Kidney capillary endothelial cell (primary cell): Measurements from ENCODE around the gene FGFRL1.
A peak's percentile ranks its signal among the peaks of the same experiment; 100 is the strongest.

Experiments
- DNase-seq: peaks from one replicate; pipeline ENCODE4 v3.0.0-alpha.2; 2018; ENCODE audit warnings: low spot score

FGFRL1 gene

DNA sequence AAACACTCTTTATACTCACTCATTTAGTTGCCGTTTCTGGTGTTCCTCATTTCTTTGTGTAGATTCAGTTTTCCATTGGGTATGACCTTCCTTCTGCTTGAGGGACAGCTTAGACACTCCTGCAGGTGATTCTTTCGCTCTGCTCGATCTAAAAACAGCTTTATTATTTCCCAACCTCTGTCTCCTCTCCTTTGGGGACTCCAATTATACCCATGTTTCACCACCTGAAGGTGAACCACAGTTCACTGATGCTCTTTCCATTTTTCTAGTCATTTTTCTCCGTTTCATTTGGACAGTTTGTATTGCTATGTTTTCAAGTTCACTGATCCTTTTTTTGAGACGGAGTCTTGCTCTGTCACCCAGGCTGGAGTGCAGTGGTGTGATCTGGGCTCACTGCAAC, 4.6 kb upstream of the FGFRL1 start:
- no peak for DNase-seq

GRCh38 chr4:1008840-1009541, 2.4 kb upstream of the FGFRL1 start:
- DNase-seq, result no peak

DNA sequence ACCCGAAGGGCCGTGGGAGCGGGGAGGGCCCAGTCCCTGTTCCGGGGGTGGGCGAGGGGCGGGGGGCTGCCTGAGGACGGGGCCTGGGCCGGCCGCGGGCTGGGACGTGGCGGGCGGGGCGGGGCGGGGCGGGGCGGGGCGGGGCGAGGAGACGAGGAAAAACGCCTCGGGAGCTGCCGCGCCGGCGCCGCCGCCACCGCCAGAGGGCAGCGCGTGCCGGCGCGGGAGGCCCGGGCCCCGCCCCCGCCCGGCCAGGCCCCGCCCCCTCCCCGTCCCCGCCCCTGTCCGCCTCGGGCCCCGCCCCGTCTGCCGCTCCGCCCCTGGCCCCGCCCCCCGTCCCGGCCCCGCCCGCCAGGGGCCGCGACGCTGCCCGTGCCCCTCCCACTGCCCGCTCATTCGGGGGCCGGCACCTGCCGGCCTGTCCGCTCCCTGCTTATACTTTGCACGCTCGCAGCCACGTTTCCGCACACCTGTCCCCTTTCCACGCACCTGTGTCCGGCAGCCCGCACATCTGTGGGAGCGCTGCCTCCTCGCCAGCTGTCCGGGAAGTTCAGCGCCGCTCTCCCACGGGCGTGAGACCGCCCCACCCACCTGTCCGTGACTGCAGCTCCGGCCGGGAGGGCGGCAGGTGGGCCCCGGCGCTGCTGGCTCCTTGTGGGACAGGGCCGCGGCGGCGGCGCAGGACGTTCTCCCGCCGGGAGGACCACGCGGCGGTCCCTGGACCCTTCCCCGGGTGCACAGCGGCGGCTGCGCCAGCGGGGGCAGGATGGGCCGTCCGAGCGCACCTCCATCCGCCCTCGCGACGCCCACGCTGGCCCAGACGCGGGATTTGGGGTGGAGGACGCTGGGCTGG, 1.7 kb upstream of the FGFRL1 start:
- peak; percentile 38 for DNase-seq

GRCh38 chr4:1010395-1011021, 918 bp upstream of the FGFRL1 start:
- DNase-seq, result no peak

DNA sequence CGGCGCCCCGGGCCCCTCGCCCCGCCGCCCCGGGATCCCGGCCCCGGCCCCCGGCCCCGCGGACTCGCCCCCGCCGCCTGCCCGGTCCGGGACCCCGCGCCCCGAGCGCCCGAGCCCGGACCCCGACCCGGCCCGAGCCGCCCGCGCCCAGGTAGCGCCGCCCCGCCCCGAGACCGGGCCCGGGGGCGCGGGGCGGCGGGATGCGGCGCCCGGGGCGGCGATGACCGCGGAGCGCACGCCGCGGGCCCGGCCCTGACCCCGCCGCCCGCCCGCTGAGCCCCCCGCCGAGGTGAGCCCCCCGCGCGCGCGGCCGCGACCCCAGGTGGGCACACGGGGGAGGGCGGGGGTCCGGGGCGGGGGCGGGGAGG, 224 bp downstream of the FGFRL1 start:
- DNase-seq, result no peak

DNA sequence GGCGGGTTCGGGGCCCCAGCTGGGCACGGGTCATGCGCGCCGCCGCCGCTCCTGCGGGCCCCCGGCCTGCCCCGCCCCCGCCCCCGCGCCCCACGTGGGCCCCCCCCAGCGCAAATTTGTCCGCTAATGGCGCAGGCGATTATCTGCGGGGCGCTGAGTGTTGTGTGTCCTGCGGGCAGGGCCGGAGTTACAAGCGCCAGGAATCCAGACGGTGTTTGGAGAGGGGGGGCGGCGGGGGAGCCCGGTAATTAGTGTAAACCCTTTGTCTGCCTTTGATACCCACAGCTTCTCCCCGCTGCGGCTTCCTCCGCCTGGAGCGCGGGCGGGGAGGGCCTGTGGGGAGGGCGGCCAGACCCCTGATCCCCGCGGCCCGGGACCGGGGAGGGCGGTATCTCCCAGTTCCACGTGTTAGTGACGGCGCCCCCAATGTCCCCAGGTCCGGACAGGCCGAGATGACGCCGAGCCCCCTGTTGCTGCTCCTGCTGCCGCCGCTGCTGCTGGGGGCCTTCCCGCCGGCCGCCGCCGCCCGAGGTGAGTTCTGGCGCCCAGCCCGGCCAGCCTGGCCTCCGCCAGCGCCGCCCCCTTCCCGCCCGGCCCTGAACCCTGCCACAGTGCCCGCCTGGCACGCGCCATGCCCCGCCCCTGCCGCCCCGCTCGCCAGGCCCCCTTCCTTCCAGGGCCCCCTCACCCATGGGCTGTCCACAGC, 761 bp downstream of the FGFRL1 start:
- no peak for DNase-seq

GRCh38 chr4:1013225-1014073, 2.0 kb downstream of the FGFRL1 start:
- no peak for DNase-seq

DNA sequence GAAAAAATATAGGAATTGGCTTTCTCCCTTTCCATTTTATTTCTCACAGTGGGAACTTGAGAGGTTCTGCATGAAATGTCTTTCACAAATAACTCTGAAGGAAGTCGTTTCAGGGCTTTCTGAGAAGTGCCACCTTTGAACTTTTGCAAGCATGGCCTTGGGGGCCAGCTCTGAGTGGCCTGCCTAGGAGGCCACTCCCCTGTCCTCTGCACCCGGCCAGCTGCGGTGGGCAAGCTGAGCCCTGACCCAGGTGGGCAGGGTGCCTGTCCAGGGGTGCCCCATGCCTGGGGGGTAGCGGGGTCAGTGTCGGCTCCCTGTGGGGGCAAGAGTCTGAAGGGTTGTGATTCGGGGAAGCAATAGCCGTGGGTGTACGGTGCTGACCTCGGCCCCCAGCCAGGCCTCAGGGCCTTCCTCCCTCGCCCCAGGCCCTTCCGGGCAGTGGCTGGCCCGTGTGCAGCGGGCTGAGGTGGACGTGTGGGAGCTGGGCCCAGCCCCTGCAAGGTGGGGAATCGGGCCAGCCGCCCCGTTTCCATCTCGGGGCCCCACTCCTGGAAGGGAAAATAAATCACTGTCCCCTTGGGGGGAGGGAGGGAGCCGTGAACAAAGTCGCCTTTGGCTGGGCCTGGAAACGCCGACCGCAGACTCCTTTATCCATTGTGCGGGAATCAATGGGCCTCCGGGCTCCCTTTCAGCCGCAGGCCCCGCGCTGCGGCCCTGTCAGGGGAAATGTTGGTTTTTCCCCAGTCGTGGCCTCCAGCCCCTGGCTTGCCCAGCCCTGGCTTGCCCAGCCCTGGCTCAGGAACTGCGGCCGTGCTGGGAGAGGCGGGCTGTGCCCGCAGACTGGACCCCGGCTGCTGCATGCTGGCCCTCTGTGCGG, 3.1 kb downstream of the FGFRL1 start:
- DNase-seq, result no peak

DNA sequence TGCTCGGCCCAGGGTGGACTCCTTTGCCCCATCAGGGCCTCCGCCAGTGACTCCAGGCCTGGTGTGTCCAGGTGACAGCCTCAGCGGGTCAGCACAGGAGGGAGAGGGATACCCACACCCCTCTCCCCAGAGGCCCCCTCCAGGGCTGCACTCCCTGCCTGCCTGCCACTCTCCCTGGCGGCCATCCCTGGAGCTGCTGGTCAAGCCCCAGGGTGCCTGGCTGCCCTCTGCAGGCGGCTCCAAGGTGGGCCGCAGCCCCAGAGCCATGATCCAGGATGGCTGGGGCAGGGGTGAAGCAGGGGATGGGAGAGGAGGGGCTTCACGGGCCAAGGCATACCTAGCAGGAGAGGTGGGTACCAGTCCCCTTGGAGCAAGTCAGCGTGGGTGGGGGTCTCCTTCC, 3.8 kb downstream of the FGFRL1 start:
- no peak for DNase-seq

GRCh38 chr4:1015746-1016145, 4.3 kb downstream of the FGFRL1 start:
- DNase-seq, result no peak

DNA sequence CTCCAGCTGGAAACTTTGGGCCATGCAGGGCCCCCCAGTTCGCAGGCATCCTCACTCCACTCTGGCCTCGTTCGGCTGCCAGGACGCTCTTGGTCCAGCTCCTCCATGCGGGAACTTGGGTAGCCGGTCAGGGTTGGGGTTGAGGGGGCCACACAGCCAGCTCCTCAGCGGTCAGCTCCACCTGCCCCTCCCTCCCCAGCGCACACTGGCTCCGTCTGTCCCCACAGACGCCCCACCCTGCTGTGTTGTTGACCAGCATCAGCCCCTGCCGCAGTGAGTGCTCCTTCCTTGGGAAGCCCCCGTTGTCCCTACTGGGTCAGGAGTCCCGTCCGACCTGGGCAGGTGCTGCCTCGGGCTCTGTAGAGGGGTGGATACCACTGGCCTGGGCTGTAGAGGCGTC, 5.8 kb downstream of the FGFRL1 start:
- no peak for DNase-seq

DNA sequence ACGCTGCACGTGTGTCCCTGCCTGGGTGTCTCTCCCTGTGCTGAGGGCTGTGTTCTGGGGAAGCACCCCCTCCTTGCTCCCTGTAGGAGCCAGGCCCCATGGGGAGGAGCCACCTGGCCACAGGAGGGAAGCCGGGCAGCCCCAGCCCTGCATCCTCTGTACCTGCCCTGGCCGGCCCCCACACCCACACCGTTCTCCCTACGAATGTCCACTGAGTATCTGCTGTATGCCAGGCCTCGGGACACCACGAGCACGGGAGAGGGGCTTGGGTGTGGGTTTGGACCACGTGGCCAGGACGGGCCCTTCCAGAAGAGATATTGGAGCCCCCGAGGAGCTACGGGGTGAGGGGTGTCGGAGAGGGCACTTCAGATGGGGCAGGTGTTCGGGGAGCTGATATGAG, 6.3 kb downstream of the FGFRL1 start:
- no peak for DNase-seq

- DNase-seq, result no peak
Measured at GRCh38 chr4:1018147-1019020, 7.0 kb downstream of the FGFRL1 start.

- no peak for DNase-seq
Measured at GRCh38 chr4:1019320-1019719, 7.9 kb downstream of the FGFRL1 start.

GRCh38 chr4:1019729-1020470, 8.5 kb downstream of the FGFRL1 start:
- DNase-seq, result no peak

DNA sequence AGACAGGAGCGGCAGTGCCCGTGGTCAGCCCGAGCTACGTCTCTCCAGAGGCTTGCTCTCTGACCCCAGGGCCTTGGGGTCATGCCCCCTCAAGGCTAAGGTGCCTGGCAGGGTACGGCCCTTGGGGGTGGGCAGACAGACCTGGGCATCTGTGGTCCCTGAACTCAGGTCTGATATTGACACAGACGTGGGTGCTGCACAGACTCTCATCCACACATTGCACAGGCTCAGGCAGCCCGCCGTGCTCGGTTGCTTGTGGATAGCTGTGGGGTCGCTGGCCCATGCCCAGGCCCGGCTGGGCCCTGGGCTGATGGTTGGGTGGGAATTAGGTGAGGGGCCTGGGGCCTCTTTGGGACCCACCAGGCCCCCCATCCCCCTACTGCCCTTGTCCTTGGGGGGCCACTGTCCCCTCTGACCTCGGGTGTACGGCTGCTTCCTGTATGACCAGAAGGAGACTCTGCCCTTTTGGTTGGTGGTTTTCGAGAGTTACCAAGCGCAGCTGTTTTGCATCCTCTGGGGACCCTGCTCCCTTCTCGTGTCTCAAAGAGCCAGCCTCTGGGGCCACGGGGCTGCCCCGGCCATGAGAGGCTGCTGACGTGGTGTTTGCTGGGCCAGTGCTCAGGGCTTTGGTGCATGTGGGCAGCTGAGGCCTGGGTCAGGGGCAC, 10.1 kb downstream of the FGFRL1 start:
- no peak for DNase-seq

GRCh38 chr4:1022051-1022738, 10.8 kb downstream of the FGFRL1 start:
- DNase-seq, result no peak

GRCh38 chr4:1022739-1023066, 11.3 kb downstream of the FGFRL1 start:
- DNase-seq, result no peak
